ENCODE data around the gene ROBO1. TPM values are rescaled to one million over a fixed set of nuclear protein-coding genes. Genes with fewer than 3 reads are reported as not detected.

Gene ROBO1
- total RNA-seq, 1 donor from 2014 or later: 31.7 TPM

GRCh38 chr3:78604341-78604740, 1163.5 kb downstream of the ROBO1 start:
- TF ChIP-seq CTCF (IDR thresholded peaks at IDR 0.05; ENCODE audit: insufficient read depth, low read length, poor library complexity, severe bottlenecking): no peak
- no peak for DNase-seq (ENCODE audit: low read depth)
- Histone ChIP-seq H3K4me3 (ENCODE audit: low read depth, low read length) (no peak overlapping the region), H3K36me3 (ENCODE audit: control insufficient read depth, insufficient read depth, low read length) (no peaks in the 10 kb centered on the region), H3K27me3 (ENCODE audit: control insufficient read depth, insufficient read depth, low read length) (no peaks in the 10 kb centered on the region)

GRCh38 chr3:78601249-78601648, 1166.5 kb downstream of the ROBO1 start:
- Histone ChIP-seq H3K36me3 (ENCODE audit: control insufficient read depth, insufficient read depth, low read length) (no peaks in the 10 kb centered on the region), H3K27me3 (ENCODE audit: control insufficient read depth, insufficient read depth, low read length) (no peaks in the 10 kb centered on the region), H3K4me3 (ENCODE audit: low read depth, low read length) (no peak overlapping the region)
- DNase-seq (ENCODE audit: low read depth): no peak
- no peak for TF ChIP-seq CTCF (IDR thresholded peaks at IDR 0.05; ENCODE audit: insufficient read depth, low read length, poor library complexity, severe bottlenecking)

GRCh38 chr3:78589778-78590177, 1178.0 kb downstream of the ROBO1 start:
- no peak for DNase-seq (ENCODE audit: low read depth)
- no peaks in the 10 kb centered on the region for H3K27me3 ChIP-seq (ENCODE audit: control insufficient read depth, insufficient read depth, low read length)
- TF ChIP-seq CTCF (IDR thresholded peaks at IDR 0.05; ENCODE audit: insufficient read depth, low read length, poor library complexity, severe bottlenecking): no peak
- no peaks in the 10 kb centered on the region for H3K36me3 ChIP-seq (ENCODE audit: control insufficient read depth, insufficient read depth, low read length)
- no peak overlapping the region for H3K4me3 ChIP-seq (ENCODE audit: low read depth, low read length)

GRCh38 chr3:78588906-78589621, 1178.7 kb downstream of the ROBO1 start:
- DNase-seq (ENCODE audit: low read depth): no peak
- no peak for TF ChIP-seq CTCF (IDR thresholded peaks at IDR 0.05; ENCODE audit: insufficient read depth, low read length, poor library complexity, severe bottlenecking)
- H3K27me3 ChIP-seq (ENCODE audit: control insufficient read depth, insufficient read depth, low read length): no peaks in the 10 kb centered on the region
- H3K36me3 ChIP-seq (ENCODE audit: control insufficient read depth, insufficient read depth, low read length): no peaks in the 10 kb centered on the region
- H3K4me3 ChIP-seq (ENCODE audit: low read depth, low read length): no peak overlapping the region

DNA sequence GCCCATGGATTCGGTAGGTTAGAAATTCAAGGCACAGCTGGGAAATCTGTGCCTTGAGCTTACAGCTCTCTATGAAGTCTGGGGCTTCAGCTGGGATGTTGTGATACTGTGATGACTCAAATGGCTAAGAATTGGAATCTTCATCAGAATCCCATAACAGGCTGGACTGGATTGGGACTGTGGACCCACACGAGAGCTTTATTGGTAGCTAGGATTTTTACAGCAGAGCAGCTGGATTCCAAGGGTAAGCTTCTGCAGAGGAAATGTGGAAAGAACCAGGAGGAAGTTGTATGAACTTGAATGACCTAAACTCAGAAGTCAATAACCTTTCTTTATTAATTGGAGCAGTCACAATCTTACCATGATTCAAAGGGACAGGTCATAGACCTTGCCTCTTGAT, 1187.1 kb downstream of the ROBO1 start:
- H3K36me3 ChIP-seq (ENCODE audit: control insufficient read depth, insufficient read depth, low read length): no peaks in the 10 kb centered on the region
- H3K4me3 ChIP-seq (ENCODE audit: low read depth, low read length): no peak overlapping the region
- DNase-seq (ENCODE audit: low read depth): no peak
- TF ChIP-seq CTCF (IDR thresholded peaks at IDR 0.05; ENCODE audit: insufficient read depth, low read length, poor library complexity, severe bottlenecking): no peak
- H3K27me3 ChIP-seq (ENCODE audit: control insufficient read depth, insufficient read depth, low read length): no peaks in the 10 kb centered on the region

GRCh38 chr3:78571486-78571885, 1196.3 kb downstream of the ROBO1 start:
- no peaks in the 10 kb centered on the region for H3K27me3 ChIP-seq (ENCODE audit: control insufficient read depth, insufficient read depth, low read length)
- no peaks in the 10 kb centered on the region for H3K36me3 ChIP-seq (ENCODE audit: control insufficient read depth, insufficient read depth, low read length)
- no peak for DNase-seq (ENCODE audit: low read depth)
- TF ChIP-seq CTCF (IDR thresholded peaks at IDR 0.05; ENCODE audit: insufficient read depth, low read length, poor library complexity, severe bottlenecking): no peak
- H3K4me3 ChIP-seq (ENCODE audit: low read depth, low read length): no peak overlapping the region
